H1 (cell line): ENCODE data around the gene HNRNPU.

Source experiments
- POLR2A ChIP-seq, 2 experiments: IDR thresholded peaks; 1 replicate in 1 of 2; 2 replicates in 1 of 2; pipeline ENCODE4 v1.6.1; 2011; ENCODE audit warnings: low read depth in 2 of 2, low read length in 2 of 2, mild to moderate bottlenecking in 2 of 2; ENCODE audit errors: control extremely low read depth in 1 of 2
- SP4 ChIP-seq: IDR thresholded peaks from 2 replicates; pipeline ENCODE4 v1.6.1; 2012; ENCODE audit warnings: low read length, inconsistent platforms
- TAF1 ChIP-seq: IDR thresholded peaks from 2 replicates; pipeline ENCODE4 v1.6.1; 2011; ENCODE audit warnings: mild to moderate bottlenecking, low read depth, low read length
- ZNF274 ChIP-seq: IDR thresholded peaks from 2 replicates; pipeline ENCODE4 v1.7.0; 2012; ENCODE audit warnings: low read length, borderline replicate concordance; ENCODE audit errors: extremely low read depth
- TF ChIP-seq, protein P1 (sequence below), 3 experiments: IDR thresholded peaks; 1 replicate in 2 of 3; 2 replicates in 1 of 3; pipeline versions ENCODE4 v1.5.1 to v1.6.1; 2011; ENCODE audit warnings: low read length in 3 of 3, mild to moderate bottlenecking in 3 of 3, inconsistent platforms in 2 of 3, low read depth in 1 of 3, moderate library complexity in 1 of 3; ENCODE audit not compliant: insufficient read depth in 1 of 3; ENCODE audit errors: control extremely low read depth in 1 of 3

DNA sequence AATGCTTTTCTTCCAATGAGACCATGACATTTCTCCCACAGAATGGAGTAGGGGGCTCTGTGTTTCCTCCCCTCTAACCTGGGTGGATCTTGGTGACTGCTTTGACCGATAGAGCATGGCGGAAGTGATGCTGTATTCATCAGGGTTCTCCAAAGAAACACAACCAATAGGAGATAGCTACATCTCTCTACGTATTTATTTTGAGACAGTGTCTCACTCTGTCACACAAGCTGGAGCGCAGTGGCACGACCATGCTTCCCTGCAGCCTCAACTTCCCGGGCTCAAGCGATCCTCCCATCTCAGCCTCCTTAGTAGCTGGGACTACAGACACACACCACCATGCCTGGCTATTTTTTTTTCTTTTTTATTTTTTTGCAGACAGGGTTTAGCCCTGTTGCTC, 29.5 kb upstream of the HNRNPU start:
- TF ChIP-seq ZNF274 (no peak), TAF1 (no peak), SP4 (no peak), POLR2A (IDR thresholded peaks at IDR 0.05; ENCODE audit: control extremely low read depth in 1 of 2, low read depth in 2 of 2, low read length in 2 of 2) (no peak)
- TF ChIP-seq, protein P1, sequence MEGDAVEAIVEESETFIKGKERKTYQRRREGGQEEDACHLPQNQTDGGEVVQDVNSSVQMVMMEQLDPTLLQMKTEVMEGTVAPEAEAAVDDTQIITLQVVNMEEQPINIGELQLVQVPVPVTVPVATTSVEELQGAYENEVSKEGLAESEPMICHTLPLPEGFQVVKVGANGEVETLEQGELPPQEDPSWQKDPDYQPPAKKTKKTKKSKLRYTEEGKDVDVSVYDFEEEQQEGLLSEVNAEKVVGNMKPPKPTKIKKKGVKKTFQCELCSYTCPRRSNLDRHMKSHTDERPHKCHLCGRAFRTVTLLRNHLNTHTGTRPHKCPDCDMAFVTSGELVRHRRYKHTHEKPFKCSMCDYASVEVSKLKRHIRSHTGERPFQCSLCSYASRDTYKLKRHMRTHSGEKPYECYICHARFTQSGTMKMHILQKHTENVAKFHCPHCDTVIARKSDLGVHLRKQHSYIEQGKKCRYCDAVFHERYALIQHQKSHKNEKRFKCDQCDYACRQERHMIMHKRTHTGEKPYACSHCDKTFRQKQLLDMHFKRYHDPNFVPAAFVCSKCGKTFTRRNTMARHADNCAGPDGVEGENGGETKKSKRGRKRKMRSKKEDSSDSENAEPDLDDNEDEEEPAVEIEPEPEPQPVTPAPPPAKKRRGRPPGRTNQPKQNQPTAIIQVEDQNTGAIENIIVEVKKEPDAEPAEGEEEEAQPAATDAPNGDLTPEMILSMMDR (IDR thresholded peaks at IDR 0.05; ENCODE audit: control extremely low read depth in 1 of 3, insufficient read depth in 1 of 3, low read depth in 1 of 3, low read length in 3 of 3), result no peak
